ENCODE results near the gene CHAMP1.
"Not testable (repeated sequence)": the region's sequence is repeated elsewhere in the genome, so short reads cannot be mapped to it uniquely, and the experiment has no call there.

DNA sequence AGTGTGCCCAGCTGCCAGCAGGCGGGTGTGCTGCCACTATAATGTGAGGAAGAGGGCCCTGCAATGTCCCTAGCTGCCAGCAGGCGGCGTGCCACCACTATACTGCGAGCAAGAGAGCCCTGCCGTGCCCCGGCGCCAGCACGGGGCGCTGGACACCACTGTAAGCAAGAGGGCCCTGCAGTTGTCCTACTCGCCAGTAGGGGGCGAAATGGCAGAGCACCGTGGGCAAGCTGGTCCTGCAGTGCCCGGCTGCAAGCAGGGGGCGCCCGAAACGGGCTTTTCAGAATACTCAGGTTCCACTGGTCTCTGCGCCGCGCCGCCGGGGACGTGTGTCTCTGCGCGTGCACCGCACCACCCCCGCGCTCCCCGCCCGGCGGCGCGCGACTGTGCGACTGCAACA lies 38.5 kb downstream of the CHAMP1 start:
- TF ChIP-seq POLR2A (IDR thresholded peaks at IDR 0.05), result not testable (repeated sequence)
- TF ChIP-seq, protein P1, sequence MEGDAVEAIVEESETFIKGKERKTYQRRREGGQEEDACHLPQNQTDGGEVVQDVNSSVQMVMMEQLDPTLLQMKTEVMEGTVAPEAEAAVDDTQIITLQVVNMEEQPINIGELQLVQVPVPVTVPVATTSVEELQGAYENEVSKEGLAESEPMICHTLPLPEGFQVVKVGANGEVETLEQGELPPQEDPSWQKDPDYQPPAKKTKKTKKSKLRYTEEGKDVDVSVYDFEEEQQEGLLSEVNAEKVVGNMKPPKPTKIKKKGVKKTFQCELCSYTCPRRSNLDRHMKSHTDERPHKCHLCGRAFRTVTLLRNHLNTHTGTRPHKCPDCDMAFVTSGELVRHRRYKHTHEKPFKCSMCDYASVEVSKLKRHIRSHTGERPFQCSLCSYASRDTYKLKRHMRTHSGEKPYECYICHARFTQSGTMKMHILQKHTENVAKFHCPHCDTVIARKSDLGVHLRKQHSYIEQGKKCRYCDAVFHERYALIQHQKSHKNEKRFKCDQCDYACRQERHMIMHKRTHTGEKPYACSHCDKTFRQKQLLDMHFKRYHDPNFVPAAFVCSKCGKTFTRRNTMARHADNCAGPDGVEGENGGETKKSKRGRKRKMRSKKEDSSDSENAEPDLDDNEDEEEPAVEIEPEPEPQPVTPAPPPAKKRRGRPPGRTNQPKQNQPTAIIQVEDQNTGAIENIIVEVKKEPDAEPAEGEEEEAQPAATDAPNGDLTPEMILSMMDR (IDR thresholded peaks at IDR 0.05), result peak in 5 of 6 experiments; percentile 21 to 72 (median 43)

Data from upper lobe of left lung (tissue), 4 donors.